C4-2B (cell line): ENCODE data around the gene GSTA3.
A peak's percentile ranks its signal among the peaks of the same experiment; 100 is the strongest.
"Not testable (repeated sequence)": the region's sequence is repeated elsewhere in the genome, so short reads cannot be mapped to it uniquely, and the experiment has no call there.

ENCODE experiments used
- H3K27ac ChIP-seq: fragments of 450-650 bp; 2 replicates; pipeline ENCODE4 v1.5.1; 2017
- CTCF ChIP-seq: fragments of 450-650 bp; conservative IDR thresholded peaks from 2 replicates; pipeline ENCODE4 v1.5.1; 2017; ENCODE audit warnings: mild to moderate bottlenecking
- ZFX ChIP-seq: fragments of 450-650 bp; IDR thresholded peaks from 2 replicates; pipeline ENCODE4 v1.6.1; 2017

The GSTA3 gene

GRCh38 chr6:52922161-52922560 is 12.7 kb upstream of the GSTA3 start:
- no peak for TF ChIP-seq CTCF
- TF ChIP-seq ZFX: no peak
- H3K27ac ChIP-seq: no peak overlapping the region

DNA sequence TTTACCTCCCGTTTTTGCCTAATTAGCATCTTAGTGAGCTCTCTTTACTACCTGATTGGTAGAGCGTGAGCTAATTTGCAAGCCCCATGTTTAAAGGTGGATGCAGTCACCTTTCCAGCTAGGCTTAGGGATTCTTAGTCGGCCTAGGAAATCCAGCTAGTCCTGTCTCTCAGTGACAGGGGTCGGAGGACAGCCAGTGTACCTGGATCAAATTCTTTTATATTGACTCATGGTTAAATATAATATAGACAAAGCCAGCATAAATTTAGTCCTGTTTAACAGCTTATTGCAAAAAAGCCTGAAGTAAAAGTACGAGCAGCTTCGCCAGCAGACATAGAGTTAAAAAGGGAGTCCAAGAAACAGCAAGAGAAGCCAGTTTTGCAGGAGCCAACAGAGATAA is 12.2 kb upstream of the GSTA3 start:
- H3K27ac ChIP-seq: no peak overlapping the region
- TF ChIP-seq CTCF (no peak), ZFX (no peak)

- not testable (repeated sequence) for H3K27ac ChIP-seq
Observed at GRCh38 chr6:52919511-52919910, 10.0 kb upstream of the GSTA3 start.

DNA sequence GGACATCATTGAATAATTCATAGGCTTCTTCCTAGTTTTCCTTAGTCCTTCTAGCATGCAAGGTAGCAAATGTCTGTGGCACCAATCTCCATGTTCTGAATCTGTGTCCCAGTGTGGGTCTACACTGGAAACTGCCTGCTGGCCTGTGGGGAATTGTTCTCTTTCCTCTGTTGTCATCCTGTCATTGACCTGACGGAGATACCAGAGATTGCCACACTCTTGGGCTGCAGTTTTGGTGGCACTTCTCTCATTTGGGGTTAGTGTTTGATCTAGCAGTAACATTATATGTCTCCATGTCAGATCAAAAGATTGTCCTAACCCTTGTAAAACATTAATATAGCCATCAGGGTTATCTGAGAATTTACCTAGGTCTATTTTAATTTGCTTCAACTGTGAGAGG is 9.3 kb upstream of the GSTA3 start:
- peak overlapping the region; percentile 69; the same call in 1 of the 2 replicates for H3K27ac ChIP-seq

- peak overlapping the region; percentile 69 for H3K27ac ChIP-seq
Observed at GRCh38 chr6:52918027-52918686, 8.7 kb upstream of the GSTA3 start.

GRCh38 chr6:52914516-52914915 is 5.0 kb upstream of the GSTA3 start:
- no peak overlapping the region for H3K27ac ChIP-seq
- TF ChIP-seq ZFX (no peak), CTCF (no peak)

- TF ChIP-seq CTCF (no peak), ZFX (no peak)
- H3K27ac ChIP-seq: no peak overlapping the region
Observed at GRCh38 chr6:52910091-52910490, 593 bp upstream of the GSTA3 start.

GRCh38 chr6:52909131-52909530 is 367 bp downstream of the GSTA3 start:
- H3K27ac ChIP-seq: no peak overlapping the region
- no peak for TF ChIP-seq CTCF
- TF ChIP-seq ZFX: no peak

GRCh38 chr6:52908526-52908925 is 972 bp downstream of the GSTA3 start:
- TF ChIP-seq ZFX (no peak), CTCF (no peak)
- H3K27ac ChIP-seq: no peak overlapping the region
